GM23338 (cell line): ENCODE data around the gene FER.

Source experiments
- CREB1 ChIP-seq: fragments of 250-450 bp; sonication (Bioruptor Pico); IDR thresholded peaks from 2 replicates; pipeline ENCODE4 v1.5.0; 2020; ENCODE audit warnings: low read depth, mild to moderate bottlenecking, moderate library complexity
- CTCF ChIP-seq, 2 experiments: fragments of 200-600 bp in 1 of 2; sonication (generic) in 1 of 2; conservative IDR thresholded peaks; 2 replicates each; pipeline versions ENCODE4 v1.5.1 to v1.6.1; 2016 to 2017; ENCODE audit warnings: antibody characterized with exemption in 2 of 2, low read depth in 2 of 2, mild to moderate bottlenecking in 2 of 2, moderate library complexity in 1 of 2
- EZH2 ChIP-seq: fragments of 200-600 bp; sonication (generic); IDR thresholded peaks from one replicate; pipeline ENCODE4 v1.8.0; 2017; ENCODE audit warnings: antibody characterized with exemption, mild to moderate bottlenecking, low read depth; ENCODE audit not compliant: unreplicated experiment
- EZH2phosphoT487 ChIP-seq: fragments of 200-600 bp; sonication (generic); IDR thresholded peaks from one replicate; pipeline ENCODE4 v1.8.1; 2018; ENCODE audit warnings: antibody characterized with exemption; ENCODE audit not compliant: unreplicated experiment
- JUNB ChIP-seq: IDR thresholded peaks from one replicate; pipeline ENCODE4 v1.6.1; 2016; ENCODE audit warnings: antibody characterized with exemption; ENCODE audit not compliant: unreplicated experiment
- POLR2AphosphoS5 ChIP-seq: IDR thresholded peaks from 2 replicates; pipeline ENCODE4 v1.6.1; 2016; ENCODE audit warnings: antibody characterized with exemption, low read depth
- REST ChIP-seq: IDR thresholded peaks from one replicate; pipeline ENCODE4 v1.6.1; 2018; ENCODE audit warnings: antibody characterized with exemption; ENCODE audit not compliant: unreplicated experiment
- STAT1 ChIP-seq: IDR thresholded peaks from one replicate; pipeline ENCODE4 v1.6.1; 2016; ENCODE audit warnings: antibody characterized with exemption; ENCODE audit not compliant: unreplicated experiment
- ZNF114 ChIP-seq: fragments of 250-450 bp; sonication (Bioruptor Pico); IDR thresholded peaks from 2 replicates; pipeline ENCODE4 v1.5.0; 2020; ENCODE audit warnings: mild to moderate bottlenecking, moderate library complexity
- ZNF462 ChIP-seq: fragments of 250-450 bp; sonication (Bioruptor Pico); IDR thresholded peaks from 2 replicates; pipeline ENCODE4 v1.5.0; 2020; ENCODE audit warnings: mild to moderate bottlenecking, moderate library complexity
- TF ChIP-seq, protein P1 (sequence below): IDR thresholded peaks from 2 replicates; pipeline ENCODE4 v1.6.1; 2016; ENCODE audit warnings: antibody characterized with exemption

GRCh38 chr5:108869066-108869465 lies 121.4 kb downstream of the FER start:
- TF ChIP-seq CTCF (conservative IDR thresholded peaks at IDR 0.05; ENCODE audit: low read depth in 2 of 2) (no peak), EZH2 (no peak), POLR2AphosphoS5 (no peak), REST (no peak), EZH2phosphoT487 (no peak), CREB1 (CRISPR knock-in tag) (no peak), JUNB (no peak), ZNF114 (CRISPR knock-in tag) (no peak), STAT1 (no peak), ZNF462 (CRISPR knock-in tag) (no peak)
- TF ChIP-seq, protein P1, sequence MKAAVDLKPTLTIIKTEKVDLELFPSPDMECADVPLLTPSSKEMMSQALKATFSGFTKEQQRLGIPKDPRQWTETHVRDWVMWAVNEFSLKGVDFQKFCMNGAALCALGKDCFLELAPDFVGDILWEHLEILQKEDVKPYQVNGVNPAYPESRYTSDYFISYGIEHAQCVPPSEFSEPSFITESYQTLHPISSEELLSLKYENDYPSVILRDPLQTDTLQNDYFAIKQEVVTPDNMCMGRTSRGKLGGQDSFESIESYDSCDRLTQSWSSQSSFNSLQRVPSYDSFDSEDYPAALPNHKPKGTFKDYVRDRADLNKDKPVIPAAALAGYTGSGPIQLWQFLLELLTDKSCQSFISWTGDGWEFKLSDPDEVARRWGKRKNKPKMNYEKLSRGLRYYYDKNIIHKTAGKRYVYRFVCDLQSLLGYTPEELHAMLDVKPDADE, result no peak
